NT2/D1 (cell line): Measurements from ENCODE around the gene DLG2.

Experiments
- SUZ12 ChIP-seq: IDR thresholded peaks from 2 replicates; pipeline ENCODE4 v1.6.1; 2011; ENCODE audit not compliant: insufficient read length, insufficient read depth; ENCODE audit errors: extremely low read depth
- YY1 ChIP-seq: IDR thresholded peaks from 2 replicates; pipeline ENCODE4 v1.6.1; 2011; ENCODE audit not compliant: insufficient read length, insufficient read depth

DNA sequence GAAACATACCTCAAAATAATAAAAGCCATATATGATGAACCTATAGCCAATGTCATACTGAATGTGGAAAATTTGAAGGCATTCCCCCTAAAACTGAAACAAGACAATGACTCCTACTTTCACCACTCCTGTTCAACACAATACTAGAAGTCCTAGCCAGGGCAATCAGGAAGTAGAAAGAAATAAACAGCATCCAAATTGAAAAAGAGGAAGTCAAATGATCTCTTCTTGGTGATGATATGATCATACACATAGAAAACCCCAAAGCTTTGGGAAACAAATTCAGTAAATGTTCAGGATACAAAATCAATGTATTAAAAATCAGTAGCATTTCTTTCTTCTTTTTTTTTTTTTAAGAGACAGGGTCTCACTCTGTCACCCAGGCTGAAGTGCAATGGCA, 109.9 kb downstream of the DLG2 start:
- TF ChIP-seq SUZ12: no peak
- no peak for TF ChIP-seq YY1
